ENCODE measurements around the gene SASH1. TPM values are rescaled to one million over a fixed set of nuclear protein-coding genes. Genes with fewer than 3 reads are reported as not detected.
A peak's percentile ranks its signal among the peaks of the same experiment; 100 is the strongest.
"Not testable (repeated sequence)": the region's sequence is repeated elsewhere in the genome, so short reads cannot be mapped to it uniquely, and the experiment has no call there.

The SASH1 gene
- total RNA-seq, 1 donor from 2014 or later = 70.2 TPM

GRCh38 chr6:148577687-148578488, 235.2 kb downstream of the SASH1 start:
- H3K36me3 ChIP-seq = no peaks in the 10 kb centered on the region
- DNase-seq (ENCODE audit: low spot score in 2 of 2) = peak in 1 of 2 donors; percentile 89
- no peak overlapping the region for H3K4me3 ChIP-seq
- intact Hi-C loops (cut with DNase I) = loop anchor here (1.0 to 10.0 kb wide), 5 partner anchors 169 to 854 kb away; partner anchors contain the start of gene UST
- no peaks in the 10 kb centered on the region for H3K27me3 ChIP-seq
- peaks cover 0 to 6% of the 10 kb centered on the region in 2 donors for H3K4me1 ChIP-seq
- no peaks in the 10 kb centered on the region for H3K9me3 ChIP-seq
- no peak overlapping the region for H3K27ac ChIP-seq
- peak; percentile 83 to 95 (median 87) for TF ChIP-seq CTCF (IDR thresholded peaks at IDR 0.05)

GRCh38 chr6:148578489-148578814, 235.8 kb downstream of the SASH1 start:
- Histone ChIP-seq H3K36me3 (no peaks in the 10 kb centered on the region), H3K27ac (no peak overlapping the region), H3K4me3 (no peak overlapping the region), H3K27me3 (no peaks in the 10 kb centered on the region), H3K9me3 (no peaks in the 10 kb centered on the region), H3K4me1 (peaks cover 0 to 6% of the 10 kb centered on the region in 2 donors)
- no peak for DNase-seq (ENCODE audit: low spot score in 2 of 2)
- intact Hi-C loops (cut with DNase I) = loop anchor here (1.0 to 10.0 kb wide), 5 partner anchors 169 to 854 kb away; partner anchors contain the start of gene UST
- TF ChIP-seq CTCF (IDR thresholded peaks at IDR 0.05) = no peak

GRCh38 chr6:148578837-148579565, 236.4 kb downstream of the SASH1 start:
- Histone ChIP-seq H3K4me1 (peaks cover 0 to 6% of the 10 kb centered on the region in 2 donors), H3K27me3 (no peaks in the 10 kb centered on the region), H3K4me3 (no peak overlapping the region), H3K9me3 (no peaks in the 10 kb centered on the region), H3K36me3 (no peaks in the 10 kb centered on the region), H3K27ac (no peak overlapping the region)
- TF ChIP-seq CTCF (IDR thresholded peaks at IDR 0.05) = no peak
- no peak for DNase-seq (ENCODE audit: low spot score in 2 of 2)
- intact Hi-C loops (cut with DNase I) = loop anchor here (1.0 to 10.0 kb wide), 5 partner anchors 168 to 853 kb away; partner anchors contain the start of gene UST

- Histone ChIP-seq H3K4me3 (no peak overlapping the region), H3K9me3 (peaks cover 0 to 9% of the 10 kb centered on the region in 2 donors), H3K36me3 (no peaks in the 10 kb centered on the region), H3K27ac (no peak overlapping the region), H3K27me3 (no peaks in the 10 kb centered on the region), H3K4me1 (peaks cover 0 to 6% of the 10 kb centered on the region in 2 donors)
- no peak for TF ChIP-seq CTCF (IDR thresholded peaks at IDR 0.05)
- intact Hi-C loops (cut with DNase I) = no loop called here
- DNase-seq (ENCODE audit: low spot score in 2 of 2) = no peak
Measured at GRCh38 chr6:148580442-148580841, 237.8 kb downstream of the SASH1 start.

GRCh38 chr6:148583631-148584030, 241.0 kb downstream of the SASH1 start:
- TF ChIP-seq CTCF (IDR thresholded peaks at IDR 0.05) = no peak
- H3K27me3 ChIP-seq = no peaks in the 10 kb centered on the region
- no peak for DNase-seq (ENCODE audit: low spot score in 2 of 2)
- intact Hi-C loops (cut with DNase I) = no loop called here
- H3K9me3 ChIP-seq = peaks cover 0 to 21% of the 10 kb centered on the region in 2 donors
- no peak overlapping the region for H3K27ac ChIP-seq
- H3K4me1 ChIP-seq = peaks cover 0 to 4% of the 10 kb centered on the region in 2 donors
- H3K4me3 ChIP-seq = no peak overlapping the region
- no peaks in the 10 kb centered on the region for H3K36me3 ChIP-seq

- H3K36me3 ChIP-seq; H3K4me1 ChIP-seq; H3K27ac ChIP-seq; H3K27me3 ChIP-seq; DNase-seq (ENCODE audit: low spot score in 2 of 2); H3K4me3 ChIP-seq; intact Hi-C loops (cut with DNase I): not testable (repeated sequence)
- peaks cover 0 to 30% of the 10 kb centered on the region in 2 donors for H3K9me3 ChIP-seq
Measured at GRCh38 chr6:148585641-148586040, 243.0 kb downstream of the SASH1 start.
